Mesenchymal stem cell (in vitro differentiated cells and primary cell): ENCODE results near the gene CEP112.

Source experiments
- DNase-seq: peaks from one replicate; pipeline ENCODE4 v3.0.0-alpha.2; 2013
- H2AFZ ChIP-seq: one replicate; pipeline ENCODE4 v1.6.1; 2013; ENCODE audit warnings: low read depth, mild to moderate bottlenecking, control low read depth, inconsistent platforms, low read length, moderate library complexity
- H2AK5ac ChIP-seq: 2 replicates; pipeline ENCODE4 v1.6.1; 2013; ENCODE audit warnings: low read length, moderate library complexity, mild to moderate bottlenecking, inconsistent platforms; ENCODE audit not compliant: severe bottlenecking
- H2BK120ac ChIP-seq: one replicate; pipeline ENCODE4 v1.6.1; 2013; ENCODE audit warnings: low read depth, mild to moderate bottlenecking, inconsistent platforms, low read length, moderate library complexity
- H2BK12ac ChIP-seq, 2 experiments: one replicate each; pipeline ENCODE4 v1.6.1; 2013; ENCODE audit warnings: inconsistent platforms in 2 of 2, low read length in 2 of 2, mild to moderate bottlenecking in 2 of 2, moderate library complexity in 2 of 2, control low read depth in 1 of 2
- H2BK15ac ChIP-seq: one replicate; pipeline ENCODE4 v1.6.1; 2013; ENCODE audit warnings: mild to moderate bottlenecking, low read depth, inconsistent platforms; ENCODE audit not compliant: poor library complexity, severe bottlenecking
- H2BK5ac ChIP-seq: 2 replicates; pipeline ENCODE4 v1.6.1; 2013; ENCODE audit warnings: low read depth, mild to moderate bottlenecking, low read length, control low read depth, inconsistent platforms; ENCODE audit not compliant: poor library complexity, severe bottlenecking
- H3K14ac ChIP-seq, 2 experiments: one replicate each; pipeline ENCODE4 v1.6.1; 2013; ENCODE audit warnings: inconsistent platforms in 2 of 2, low read length in 2 of 2, control low read depth in 1 of 2, mild to moderate bottlenecking in 1 of 2, moderate library complexity in 1 of 2
- H3K18ac ChIP-seq, 2 experiments: one replicate each; pipeline ENCODE4 v1.6.1; 2013; ENCODE audit warnings: inconsistent platforms in 2 of 2, low read length in 2 of 2, control low read depth in 1 of 2, low read depth in 1 of 2, mild to moderate bottlenecking in 1 of 2
- H3K23ac ChIP-seq, 2 experiments: one replicate each; pipeline ENCODE4 v1.6.1; 2013; ENCODE audit warnings: inconsistent platforms in 2 of 2, low read length in 2 of 2, mild to moderate bottlenecking in 2 of 2, moderate library complexity in 2 of 2, control low read depth in 1 of 2
- H3K27ac ChIP-seq: 2 replicates; pipeline ENCODE4 v1.5.1; 2013; ENCODE audit warnings: mild to moderate bottlenecking, moderate library complexity, low read length, control low read depth, inconsistent platforms; ENCODE audit not compliant: poor library complexity, severe bottlenecking
- H3K27me3 ChIP-seq, 2 experiments: 2 replicates each; pipeline versions ENCODE4 v1.6.1 to v1.7.0; 2013; ENCODE audit warnings: low read length in 2 of 2, mild to moderate bottlenecking in 2 of 2, moderate library complexity in 2 of 2, control low read depth in 1 of 2, inconsistent platforms in 1 of 2; ENCODE audit not compliant: control insufficient read depth in 1 of 2, insufficient read depth in 1 of 2
- H3K36me3 ChIP-seq, 2 experiments: 2 replicates each; pipeline versions ENCODE4 v1.6.1 to v1.7.0; 2013; ENCODE audit warnings: low read length in 2 of 2, control low read depth in 1 of 2, inconsistent platforms in 1 of 2, low read depth in 1 of 2, mild to moderate bottlenecking in 1 of 2; ENCODE audit not compliant: insufficient read depth in 2 of 2, control insufficient read depth in 1 of 2
- H3K4ac ChIP-seq, 2 experiments: one replicate each; pipeline ENCODE4 v1.6.1; 2013; ENCODE audit warnings: inconsistent platforms in 2 of 2, low read length in 2 of 2, mild to moderate bottlenecking in 2 of 2, moderate library complexity in 2 of 2, control low read depth in 1 of 2, low read depth in 1 of 2
- H3K4me1 ChIP-seq: 2 replicates; pipeline ENCODE4 v1.6.1; 2013; ENCODE audit warnings: low read depth, low read length, control low read depth; ENCODE audit not compliant: control insufficient read depth, insufficient read depth
- H3K4me2 ChIP-seq: 2 replicates; pipeline ENCODE4 v1.6.1; 2013; ENCODE audit warnings: low read length, mild to moderate bottlenecking, inconsistent platforms; ENCODE audit not compliant: poor library complexity, severe bottlenecking
- H3K4me3 ChIP-seq, 2 experiments: 2 replicates each; pipeline versions ENCODE4 v1.5.1 to v1.7.0; 2013; ENCODE audit warnings: low read length in 2 of 2, mild to moderate bottlenecking in 2 of 2, control low read depth in 1 of 2, low read depth in 1 of 2; ENCODE audit not compliant: insufficient read depth in 1 of 2
- H3K79me1 ChIP-seq: replicated peaks from 2 replicates; pipeline ENCODE4 v1.6.1; 2013; ENCODE audit warnings: mild to moderate bottlenecking, control low read depth, low read length, inconsistent platforms; ENCODE audit not compliant: poor library complexity, severe bottlenecking
- H3K9ac ChIP-seq: 2 replicates; pipeline ENCODE4 v1.7.0; 2013; ENCODE audit warnings: mild to moderate bottlenecking, low read length, moderate library complexity
- H3K9me3 ChIP-seq: 2 replicates; pipeline ENCODE4 v1.7.0; 2013; ENCODE audit warnings: mild to moderate bottlenecking, low read length; ENCODE audit not compliant: control insufficient read depth
- H4K8ac ChIP-seq: one replicate; pipeline ENCODE4 v1.6.1; 2013; ENCODE audit warnings: inconsistent platforms, mild to moderate bottlenecking, low read length, moderate library complexity
- H4K91ac ChIP-seq: one replicate; pipeline ENCODE4 v1.6.1; 2013; ENCODE audit warnings: mild to moderate bottlenecking, low read length, inconsistent platforms
- WGBS: methylation state at CpG from one replicate; pipeline ENCODE4 v1.1.7; 2013; ENCODE audit warnings: mixed read lengths; 5-methylcytosine and 5-hydroxymethylcytosine counted together

Gene CEP112

GRCh38 chr17:65627891-65628643 is 563.9 kb downstream of the CEP112 start:
- H3K14ac ChIP-seq: no peak overlapping the region
- no peak overlapping the region for H4K8ac ChIP-seq
- peaks cover 13% of the 10 kb centered on the region for H3K4me1 ChIP-seq
- no peak overlapping the region for H3K23ac ChIP-seq
- no peaks in the 10 kb centered on the region for H3K27me3 ChIP-seq
- H2BK15ac ChIP-seq: no peak overlapping the region
- WGBS: 40% methylated on average over 15 of the region's 17 CpGs
- no peak overlapping the region for H2BK12ac ChIP-seq
- H3K18ac ChIP-seq: no peak overlapping the region
- H3K9me3 ChIP-seq: no peaks in the 10 kb centered on the region
- H3K9ac ChIP-seq: no peak overlapping the region
- H2BK120ac ChIP-seq: no peak overlapping the region
- H3K4me2 ChIP-seq: peak overlapping the region; percentile 79
- DNase-seq: peak; percentile 87
- H3K79me1 ChIP-seq: no peaks in the 10 kb centered on the region
- no peak overlapping the region for H2AK5ac ChIP-seq
- H3K27ac ChIP-seq: peak overlapping the region; percentile 31
- no peak overlapping the region for H2AFZ ChIP-seq
- H2BK5ac ChIP-seq: no peak overlapping the region
- no peak overlapping the region for H4K91ac ChIP-seq
- H3K4me3 ChIP-seq: no peak overlapping the region
- H3K36me3 ChIP-seq: peaks cover 0 to 3% of the 10 kb centered on the region in 2 experiments
- no peak overlapping the region for H3K4ac ChIP-seq

DNA sequence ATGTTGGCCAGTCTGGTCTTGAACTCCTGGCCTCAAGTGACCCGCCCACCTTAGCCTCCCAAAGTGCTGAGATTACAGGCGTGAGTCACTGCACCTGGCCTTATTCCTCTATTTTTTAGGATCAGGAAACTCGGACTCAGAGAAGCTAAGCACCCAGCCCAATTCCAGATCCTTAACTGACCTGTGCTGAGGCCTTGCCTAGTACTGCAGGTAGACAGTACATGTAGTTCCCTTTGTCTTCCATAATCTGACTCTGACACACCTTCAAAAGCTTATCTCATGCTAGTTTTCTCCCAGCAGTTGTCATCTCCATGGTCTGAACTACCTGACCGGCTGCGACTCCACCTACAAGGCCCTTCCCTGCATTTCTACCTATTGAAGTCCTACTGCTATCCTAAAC is 564.8 kb downstream of the CEP112 start:
- H3K18ac ChIP-seq: no peak overlapping the region
- WGBS: 94% methylated on average over 5 of the region's 5 CpGs
- DNase-seq: no peak
- H3K4me3 ChIP-seq: no peak overlapping the region
- H3K27ac ChIP-seq: no peak overlapping the region
- H3K14ac ChIP-seq: no peak overlapping the region
- no peak overlapping the region for H3K23ac ChIP-seq
- H3K9ac ChIP-seq: no peak overlapping the region
- H2BK15ac ChIP-seq: no peak overlapping the region
- no peak overlapping the region for H4K91ac ChIP-seq
- no peak overlapping the region for H3K4ac ChIP-seq
- no peak overlapping the region for H4K8ac ChIP-seq
- no peaks in the 10 kb centered on the region for H3K79me1 ChIP-seq
- no peak overlapping the region for H2AK5ac ChIP-seq
- peaks cover 0 to 3% of the 10 kb centered on the region in 2 experiments for H3K36me3 ChIP-seq
- no peaks in the 10 kb centered on the region for H3K9me3 ChIP-seq
- H2BK120ac ChIP-seq: no peak overlapping the region
- no peak overlapping the region for H3K4me2 ChIP-seq
- peaks cover 13% of the 10 kb centered on the region for H3K4me1 ChIP-seq
- no peak overlapping the region for H2BK5ac ChIP-seq
- H2BK12ac ChIP-seq: no peak overlapping the region
- H2AFZ ChIP-seq: no peak overlapping the region
- no peaks in the 10 kb centered on the region for H3K27me3 ChIP-seq

- no peak overlapping the region for H3K4me2 ChIP-seq
- H3K14ac ChIP-seq: no peak overlapping the region
- no peak overlapping the region for H3K4me3 ChIP-seq
- peaks cover 13% of the 10 kb centered on the region for H3K4me1 ChIP-seq
- no peak overlapping the region for H3K27ac ChIP-seq
- no peak overlapping the region for H3K4ac ChIP-seq
- DNase-seq: no peak
- no peaks in the 10 kb centered on the region for H3K9me3 ChIP-seq
- no peak overlapping the region for H4K8ac ChIP-seq
- no peak overlapping the region for H2BK15ac ChIP-seq
- no peak overlapping the region for H2AK5ac ChIP-seq
- H2BK120ac ChIP-seq: no peak overlapping the region
- H3K79me1 ChIP-seq: no peaks in the 10 kb centered on the region
- H3K18ac ChIP-seq: no peak overlapping the region
- H3K23ac ChIP-seq: no peak overlapping the region
- no peak overlapping the region for H2AFZ ChIP-seq
- no peak overlapping the region for H2BK12ac ChIP-seq
- H3K9ac ChIP-seq: no peak overlapping the region
- H3K27me3 ChIP-seq: no peaks in the 10 kb centered on the region
- peaks cover 0 to 3% of the 10 kb centered on the region in 2 experiments for H3K36me3 ChIP-seq
- H2BK5ac ChIP-seq: no peak overlapping the region
- H4K91ac ChIP-seq: no peak overlapping the region
Measured at GRCh38 chr17:65626451-65626850, 565.5 kb downstream of the CEP112 start.

- H3K4me2 ChIP-seq: no peak overlapping the region
- H3K4me3 ChIP-seq: no peak overlapping the region
- no peaks in the 10 kb centered on the region for H3K4me1 ChIP-seq
- no peak overlapping the region for H3K23ac ChIP-seq
- no peaks in the 10 kb centered on the region for H3K36me3 ChIP-seq
- no peak overlapping the region for H4K8ac ChIP-seq
- no peak overlapping the region for H4K91ac ChIP-seq
- no peaks in the 10 kb centered on the region for H3K79me1 ChIP-seq
- H3K14ac ChIP-seq: no peak overlapping the region
- H2AK5ac ChIP-seq: no peak overlapping the region
- H3K4ac ChIP-seq: no peak overlapping the region
- H2BK12ac ChIP-seq: no peak overlapping the region
- no peak overlapping the region for H3K9ac ChIP-seq
- no peak for DNase-seq
- H2BK15ac ChIP-seq: no peak overlapping the region
- WGBS: 100% methylated on average over 1 of the region's 1 CpG
- no peaks in the 10 kb centered on the region for H3K9me3 ChIP-seq
- H2BK120ac ChIP-seq: no peak overlapping the region
- no peak overlapping the region for H3K27ac ChIP-seq
- no peak overlapping the region for H2BK5ac ChIP-seq
- H2AFZ ChIP-seq: no peak overlapping the region
- no peaks in the 10 kb centered on the region for H3K27me3 ChIP-seq
- no peak overlapping the region for H3K18ac ChIP-seq
Measured at GRCh38 chr17:65618516-65618915, 573.4 kb downstream of the CEP112 start.
